HepG2 (cell line): ENCODE data around the gene WSB1. TPM values are rescaled to one million over a fixed set of nuclear protein-coding genes. Genes with fewer than 3 reads are reported as not detected.

Experiments used
- CSRNP2 ChIP-seq: sonication (generic); formaldehyde crosslinking; conservative IDR thresholded peaks from 2 replicates; pipeline ENCODE4 v1.8.0; 2022; ENCODE audit warnings: low read depth, missing genetic modification reagents
- CTCF ChIP-seq: sonication (generic); formaldehyde crosslinking; IDR thresholded peaks from 2 replicates; pipeline ENCODE4 v1.5.0; 2020; ENCODE audit warnings: mild to moderate bottlenecking, missing genetic modification reagents, moderate library complexity
- ELF1 ChIP-seq: sonication (generic); formaldehyde crosslinking; IDR thresholded peaks from 2 replicates; pipeline ENCODE4 v1.4.0; 2020; ENCODE audit warnings: missing genetic modification reagents
- ETV5 ChIP-seq: IDR thresholded peaks from 2 replicates; pipeline ENCODE4 v1.6.1; 2018; ENCODE audit warnings: missing biosample characterization, missing genetic modification reagents, inconsistent platforms, borderline replicate concordance
- IRF2 ChIP-seq: IDR thresholded peaks from 2 replicates; pipeline ENCODE4 v1.6.1; 2018; ENCODE audit warnings: missing genetic modification reagents, missing compliant biosample characterization
- KAT8 ChIP-seq: IDR thresholded peaks from 2 replicates; pipeline ENCODE4 v1.6.1; 2016; ENCODE audit warnings: missing genetic modification reagents, missing compliant biosample characterization
- MBD4 ChIP-seq: IDR thresholded peaks from 2 replicates; pipeline ENCODE4 v1.6.1; 2012; ENCODE audit warnings: low read length, inconsistent platforms, borderline replicate concordance
- SAP130 ChIP-seq: IDR thresholded peaks from 2 replicates; pipeline ENCODE4 v1.6.1; 2016; ENCODE audit warnings: low read depth
- SETDB1 ChIP-seq: sonication (generic); formaldehyde crosslinking; IDR thresholded peaks from 2 replicates; pipeline ENCODE4 v1.5.1; 2020; ENCODE audit warnings: missing genetic modification reagents, mild to moderate bottlenecking, borderline replicate concordance
- ZC3H4 ChIP-seq: sonication (generic); formaldehyde crosslinking; IDR thresholded peaks from 2 replicates; pipeline ENCODE4 v1.4.0; 2020; ENCODE audit warnings: missing genetic modification reagents, borderline replicate concordance
- ZFP41 ChIP-seq: sonication (generic); formaldehyde crosslinking; IDR thresholded peaks from 2 replicates; pipeline ENCODE4 v1.4.0; 2020; ENCODE audit warnings: mild to moderate bottlenecking, missing genetic modification reagents, borderline replicate concordance
- ZNF292 ChIP-seq: sonication (generic); formaldehyde crosslinking; IDR thresholded peaks from 2 replicates; pipeline ENCODE4 v1.8.1; 2022; ENCODE audit warnings: mild to moderate bottlenecking, low read depth, missing genetic modification reagents, borderline replicate concordance
- ZNF383 ChIP-seq: sonication (generic); formaldehyde crosslinking; IDR thresholded peaks from 2 replicates; pipeline ENCODE4 v1.4.0; 2020; ENCODE audit warnings: missing genetic modification reagents, mild to moderate bottlenecking, borderline replicate concordance
- ZNF644 ChIP-seq: IDR thresholded peaks from 2 replicates; pipeline ENCODE4 v1.6.1; 2016; ENCODE audit warnings: low read depth
- polyA plus RNA-seq, 8 experiments: library from polyadenylated mRNA; depleted of rRNA in 3 of 8; stranded (reverse) in 7 of 8; unstranded in 1 of 8; fragments of >200 nt; fragmentation: Illumina TruSeq in 4 of 8; extraction: Trizol in 4 of 8; gene quantifications; 2 replicates each; pipeline versions ENCODE4 v1.2.1 to v1.2.3, GENCODE V29; 2011 to 2016; ENCODE audit warnings: low read depth in 4 of 8, missing spikeins in 1 of 8, mixed read lengths in 1 of 8; ENCODE audit not compliant: insufficient read depth in 1 of 8
- total RNA-seq, 5 experiments: library from RNA; depleted of rRNA; stranded (reverse); fragments of >200 nt; fragmentation: Illumina TruSeq; extraction: Trizol; gene quantifications; 2 replicates each; pipeline ENCODE4 v1.2.3, GENCODE V29; 2016; ENCODE audit warnings: low read depth in 1 of 5
- TF ChIP-seq, protein P1 (sequence below): sonication (generic); formaldehyde crosslinking; IDR thresholded peaks from 2 replicates; pipeline ENCODE4 v1.8.0; 2022; ENCODE audit warnings: missing genetic modification reagents, mild to moderate bottlenecking, moderate library complexity, borderline replicate concordance
- TF ChIP-seq, protein P2 (sequence below): sonication (generic); formaldehyde crosslinking; IDR thresholded peaks from 2 replicates; pipeline ENCODE4 v1.4.0; 2020; ENCODE audit warnings: missing genetic modification reagents, borderline replicate concordance
- TF ChIP-seq, protein P3 (sequence below): IDR thresholded peaks from 2 replicates; pipeline ENCODE4 v1.4.0; 2020; ENCODE audit warnings: mild to moderate bottlenecking, missing genetic modification reagents

The WSB1 gene
- total and polyA plus RNA-seq, 2 of the 13 experiments (the other 11 are each of a cell fraction or from before 2014, with no cell fraction given) = 81.3 to 294 TPM

- 0 out of 2 replicates have a peak, but pooled peaks have one; percentile 22 for TF ChIP-seq ZNF292 (CRISPR knock-in tag)
- 0 out of 2 replicates have a peak, but pooled peaks have one; percentile 15 for TF ChIP-seq ZNF644
- TF ChIP-seq KAT8 = no peak
- TF ChIP-seq, protein P1, sequence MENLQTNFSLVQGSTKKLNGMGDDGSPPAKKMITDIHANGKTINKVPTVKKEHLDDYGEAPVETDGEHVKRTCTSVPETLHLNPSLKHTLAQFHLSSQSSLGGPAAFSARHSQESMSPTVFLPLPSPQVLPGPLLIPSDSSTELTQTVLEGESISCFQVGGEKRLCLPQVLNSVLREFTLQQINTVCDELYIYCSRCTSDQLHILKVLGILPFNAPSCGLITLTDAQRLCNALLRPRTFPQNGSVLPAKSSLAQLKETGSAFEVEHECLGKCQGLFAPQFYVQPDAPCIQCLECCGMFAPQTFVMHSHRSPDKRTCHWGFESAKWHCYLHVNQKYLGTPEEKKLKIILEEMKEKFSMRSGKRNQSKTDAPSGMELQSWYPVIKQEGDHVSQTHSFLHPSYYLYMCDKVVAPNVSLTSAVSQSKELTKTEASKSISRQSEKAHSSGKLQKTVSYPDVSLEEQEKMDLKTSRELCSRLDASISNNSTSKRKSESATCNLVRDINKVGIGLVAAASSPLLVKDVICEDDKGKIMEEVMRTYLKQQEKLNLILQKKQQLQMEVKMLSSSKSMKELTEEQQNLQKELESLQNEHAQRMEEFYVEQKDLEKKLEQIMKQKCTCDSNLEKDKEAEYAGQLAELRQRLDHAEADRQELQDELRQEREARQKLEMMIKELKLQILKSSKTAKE (CRISPR knock-in tag) = peak; percentile 29; the same call in 1 of the 2 replicates
- TF ChIP-seq, protein P2, sequence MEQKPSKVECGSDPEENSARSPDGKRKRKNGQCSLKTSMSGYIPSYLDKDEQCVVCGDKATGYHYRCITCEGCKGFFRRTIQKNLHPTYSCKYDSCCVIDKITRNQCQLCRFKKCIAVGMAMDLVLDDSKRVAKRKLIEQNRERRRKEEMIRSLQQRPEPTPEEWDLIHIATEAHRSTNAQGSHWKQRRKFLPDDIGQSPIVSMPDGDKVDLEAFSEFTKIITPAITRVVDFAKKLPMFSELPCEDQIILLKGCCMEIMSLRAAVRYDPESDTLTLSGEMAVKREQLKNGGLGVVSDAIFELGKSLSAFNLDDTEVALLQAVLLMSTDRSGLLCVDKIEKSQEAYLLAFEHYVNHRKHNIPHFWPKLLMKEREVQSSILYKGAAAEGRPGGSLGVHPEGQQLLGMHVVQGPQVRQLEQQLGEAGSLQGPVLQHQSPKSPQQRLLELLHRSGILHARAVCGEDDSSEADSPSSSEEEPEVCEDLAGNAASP (CRISPR knock-in tag) = peak; percentile 58; the same call in 1 of the 2 replicates
- TF ChIP-seq SAP130 (CRISPR knock-in tag) = peak; percentile 93
- TF ChIP-seq CSRNP2 = no peak
- no peak for TF ChIP-seq ZFP41 (CRISPR knock-in tag)
- TF ChIP-seq IRF2 (CRISPR knock-in tag) = peak; percentile 62; the same call in 1 of the 2 replicates
- TF ChIP-seq SETDB1 (CRISPR knock-in tag) = no peak
- peak; percentile 47; the same call in 1 of the 2 replicates for TF ChIP-seq ELF1
- TF ChIP-seq ZC3H4 (CRISPR knock-in tag) = no peak
- TF ChIP-seq CTCF = peak; percentile 33
- TF ChIP-seq, protein P3, sequence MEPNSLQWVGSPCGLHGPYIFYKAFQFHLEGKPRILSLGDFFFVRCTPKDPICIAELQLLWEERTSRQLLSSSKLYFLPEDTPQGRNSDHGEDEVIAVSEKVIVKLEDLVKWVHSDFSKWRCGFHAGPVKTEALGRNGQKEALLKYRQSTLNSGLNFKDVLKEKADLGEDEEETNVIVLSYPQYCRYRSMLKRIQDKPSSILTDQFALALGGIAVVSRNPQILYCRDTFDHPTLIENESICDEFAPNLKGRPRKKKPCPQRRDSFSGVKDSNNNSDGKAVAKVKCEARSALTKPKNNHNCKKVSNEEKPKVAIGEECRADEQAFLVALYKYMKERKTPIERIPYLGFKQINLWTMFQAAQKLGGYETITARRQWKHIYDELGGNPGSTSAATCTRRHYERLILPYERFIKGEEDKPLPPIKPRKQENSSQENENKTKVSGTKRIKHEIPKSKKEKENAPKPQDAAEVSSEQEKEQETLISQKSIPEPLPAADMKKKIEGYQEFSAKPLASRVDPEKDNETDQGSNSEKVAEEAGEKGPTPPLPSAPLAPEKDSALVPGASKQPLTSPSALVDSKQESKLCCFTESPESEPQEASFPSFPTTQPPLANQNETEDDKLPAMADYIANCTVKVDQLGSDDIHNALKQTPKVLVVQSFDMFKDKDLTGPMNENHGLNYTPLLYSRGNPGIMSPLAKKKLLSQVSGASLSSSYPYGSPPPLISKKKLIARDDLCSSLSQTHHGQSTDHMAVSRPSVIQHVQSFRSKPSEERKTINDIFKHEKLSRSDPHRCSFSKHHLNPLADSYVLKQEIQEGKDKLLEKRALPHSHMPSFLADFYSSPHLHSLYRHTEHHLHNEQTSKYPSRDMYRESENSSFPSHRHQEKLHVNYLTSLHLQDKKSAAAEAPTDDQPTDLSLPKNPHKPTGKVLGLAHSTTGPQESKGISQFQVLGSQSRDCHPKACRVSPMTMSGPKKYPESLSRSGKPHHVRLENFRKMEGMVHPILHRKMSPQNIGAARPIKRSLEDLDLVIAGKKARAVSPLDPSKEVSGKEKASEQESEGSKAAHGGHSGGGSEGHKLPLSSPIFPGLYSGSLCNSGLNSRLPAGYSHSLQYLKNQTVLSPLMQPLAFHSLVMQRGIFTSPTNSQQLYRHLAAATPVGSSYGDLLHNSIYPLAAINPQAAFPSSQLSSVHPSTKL (CRISPR knock-in tag) = peak; percentile 92
- no peak for TF ChIP-seq MBD4
- TF ChIP-seq ZNF383 (CRISPR knock-in tag) = no peak
- TF ChIP-seq ETV5 (CRISPR knock-in tag) = peak; percentile 75; the same call in 1 of the 2 replicates
These were observed 46.6 kb upstream of the WSB1 start (continued) for GRCh38 chr17:27247071-27247957.
